Kidney tubule cell (primary cell): ENCODE data around the gene ODF4.
"Not testable (repeated sequence)": the region's sequence is repeated elsewhere in the genome, so short reads cannot be mapped to it uniquely, and the experiment has no call there.

Experiments used
- DNase-seq: peaks from one replicate; pipeline ENCODE4 v3.0.0-alpha.2; 2018; ENCODE audit warnings: low spot score

Gene ODF4

DNA sequence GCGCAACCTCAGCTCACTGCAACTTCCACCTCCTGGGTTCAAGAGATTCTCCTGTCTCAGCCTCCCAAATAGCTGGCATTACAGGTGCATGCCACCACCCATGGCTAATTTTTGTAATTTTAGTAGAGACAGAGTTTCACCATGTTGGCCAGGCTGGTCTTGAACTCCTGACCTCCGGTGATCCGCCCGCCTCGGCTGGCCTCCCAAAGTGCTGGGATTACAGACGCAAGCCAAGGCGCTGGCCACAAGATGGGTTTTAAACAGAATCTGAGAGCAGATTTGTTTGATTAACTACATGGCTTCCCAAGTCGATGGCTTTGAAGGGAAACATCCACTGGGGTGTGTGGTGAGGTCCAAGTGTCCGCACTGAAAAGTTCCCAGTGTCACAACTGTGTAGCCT is 54.9 kb downstream of the ODF4 start:
- not testable (repeated sequence) for DNase-seq
